ENCODE data around the gene RHBDF2.

Gene RHBDF2

DNA sequence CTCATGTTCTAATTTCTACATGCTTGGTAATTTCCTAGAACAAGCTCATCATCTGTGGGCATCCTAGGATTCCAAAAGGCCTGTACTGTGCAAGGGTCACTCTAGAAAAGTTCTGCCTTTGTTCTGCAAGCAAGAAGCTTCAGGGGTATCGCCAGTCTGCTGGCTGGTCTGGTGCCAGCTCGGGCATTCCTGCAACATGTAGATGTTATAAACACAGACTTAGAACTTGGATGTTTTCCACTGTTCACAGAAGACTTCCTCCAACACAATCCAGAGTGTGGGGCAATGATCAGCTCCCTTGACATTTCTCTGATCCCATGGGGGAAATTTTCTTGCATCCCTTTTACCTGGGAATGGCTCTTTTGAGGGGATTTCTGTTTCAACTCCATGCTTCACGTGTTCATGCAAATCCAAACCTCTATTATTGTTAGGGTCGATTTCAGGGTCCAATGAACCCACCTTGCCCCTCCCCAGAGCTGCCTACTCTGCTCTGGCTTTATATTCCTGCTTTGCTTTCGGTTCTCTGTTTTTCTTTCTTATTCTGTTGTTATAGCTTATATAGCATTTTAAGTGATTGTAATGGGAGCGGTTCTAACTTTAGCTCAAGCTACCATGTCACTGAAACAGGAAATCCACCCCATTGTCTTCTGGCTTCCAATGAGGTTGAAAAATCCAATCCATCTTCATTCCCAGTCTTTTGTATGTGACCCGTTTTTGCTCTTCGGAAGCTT lies 73.6 kb downstream of the RHBDF2 start:
- Mint-ChIP-seq H3K27me3 (no peaks in the 10 kb centered on the region), H3K4me1 (ENCODE audit: low read depth) (peaks cover 25% of the 10 kb centered on the region), H3K27ac (no peak overlapping the region), H3K9me3 (no peaks in the 10 kb centered on the region), H3K4me3 (no peak overlapping the region), H3K36me3 (ENCODE audit: low read depth) (peaks cover 9% of the 10 kb centered on the region)
- no peak for DNase-seq

DNA sequence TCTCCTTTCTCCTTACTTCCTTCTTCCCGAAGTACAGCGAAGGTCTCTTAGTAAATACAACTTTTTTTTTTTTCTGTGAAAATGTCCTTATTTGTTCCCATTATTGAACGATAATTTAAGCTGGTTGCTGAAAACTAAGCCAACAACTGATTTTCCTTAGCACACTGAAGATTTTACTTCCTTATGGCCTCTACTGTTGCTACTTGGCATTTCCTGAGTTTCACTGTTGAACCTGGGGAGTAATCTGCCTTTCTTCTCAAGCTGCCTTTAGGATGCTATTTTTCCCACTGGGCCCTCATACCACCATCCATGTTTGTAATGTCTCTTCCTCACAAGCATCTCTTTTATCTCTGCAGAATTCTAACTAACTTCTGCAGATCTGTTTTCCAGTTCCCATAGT lies 74.4 kb downstream of the RHBDF2 start:
- no peaks in the 10 kb centered on the region for H3K27me3 Mint-ChIP-seq
- H3K9me3 Mint-ChIP-seq: no peaks in the 10 kb centered on the region
- H3K27ac Mint-ChIP-seq: no peak overlapping the region
- peaks cover 13% of the 10 kb centered on the region for H3K36me3 Mint-ChIP-seq (ENCODE audit: low read depth)
- H3K4me1 Mint-ChIP-seq (ENCODE audit: low read depth): peaks cover 21% of the 10 kb centered on the region
- no peak overlapping the region for H3K4me3 Mint-ChIP-seq
- no peak for DNase-seq

DNA sequence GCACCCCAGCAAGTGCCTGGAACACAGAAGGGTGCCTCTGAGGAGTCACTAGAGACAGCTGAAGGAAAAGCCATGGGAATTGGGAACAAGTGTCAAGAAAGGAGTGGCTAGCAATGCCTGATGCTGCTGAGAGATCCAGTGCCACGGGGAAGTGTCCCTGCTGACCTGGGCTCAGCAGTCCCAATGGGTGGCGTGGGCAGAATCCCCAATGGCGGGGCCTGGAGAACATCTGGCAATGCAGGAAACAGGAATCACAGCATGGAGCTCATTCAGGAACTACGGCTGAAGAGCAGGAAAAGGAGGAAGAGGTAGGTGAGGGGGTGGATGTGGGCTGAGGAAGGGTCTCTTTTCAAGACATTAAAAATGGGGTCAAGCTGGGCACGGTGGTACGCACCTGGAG lies 78.4 kb downstream of the RHBDF2 start:
- DNase-seq: no peak
- H3K27ac Mint-ChIP-seq: no peak overlapping the region

DNA sequence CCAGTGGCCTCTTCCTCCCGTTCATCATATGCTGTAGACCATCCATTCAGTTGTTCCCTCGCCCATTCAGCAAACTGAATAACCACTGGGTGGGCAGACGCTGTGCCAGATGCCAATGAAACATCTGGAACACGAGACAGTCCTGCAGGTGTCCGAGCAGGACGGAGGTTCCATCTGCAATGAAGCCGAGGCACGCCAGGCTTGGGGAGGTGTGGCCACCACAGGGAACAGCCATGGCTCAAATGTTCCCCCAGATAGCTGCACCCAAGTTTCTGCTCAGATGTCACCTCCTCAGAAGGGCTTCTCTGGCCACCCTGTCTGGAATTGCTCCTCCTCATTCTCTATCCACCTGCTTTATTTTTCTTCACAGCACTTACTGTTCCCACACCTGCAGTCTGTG lies 78.8 kb downstream of the RHBDF2 start:
- Mint-ChIP-seq H3K4me3 (no peak overlapping the region), H3K4me1 (ENCODE audit: low read depth) (peaks cover 27% of the 10 kb centered on the region), H3K9me3 (no peaks in the 10 kb centered on the region), H3K27ac (no peak overlapping the region), H3K27me3 (no peaks in the 10 kb centered on the region), H3K36me3 (ENCODE audit: low read depth) (peaks cover 19% of the 10 kb centered on the region)
- no peak for DNase-seq

More for the DNA sequence above, 78.4 kb downstream of the RHBDF2 start:
- Mint-ChIP-seq H3K4me3 (no peak overlapping the region), H3K36me3 (ENCODE audit: low read depth) (peaks cover 14% of the 10 kb centered on the region), H3K27me3 (no peaks in the 10 kb centered on the region), H3K9me3 (no peaks in the 10 kb centered on the region), H3K4me1 (ENCODE audit: low read depth) (peaks cover 26% of the 10 kb centered on the region)

DNA sequence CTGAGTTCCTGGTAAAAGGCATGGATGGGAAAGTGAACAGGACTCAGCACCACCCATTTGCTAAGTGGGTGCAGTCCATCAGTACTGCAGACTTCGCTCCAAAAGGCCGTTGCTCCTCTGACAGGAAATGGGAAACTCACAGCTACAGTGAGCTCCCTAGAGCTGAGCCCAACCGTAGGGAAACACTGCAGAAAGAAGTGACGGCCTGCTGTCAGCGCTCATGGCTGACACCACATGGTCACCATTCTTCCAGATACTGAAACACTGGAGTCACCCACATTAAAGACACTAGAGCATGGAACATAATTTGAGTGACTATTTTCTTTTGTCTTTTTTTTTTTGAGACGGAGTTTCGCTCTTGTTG lies 80.2 kb downstream of the RHBDF2 start:
- Mint-ChIP-seq H3K27me3 (no peaks in the 10 kb centered on the region), H3K9me3 (no peaks in the 10 kb centered on the region), H3K36me3 (ENCODE audit: low read depth) (peaks cover 26% of the 10 kb centered on the region), H3K4me3 (no peak overlapping the region), H3K4me1 (ENCODE audit: low read depth) (peaks cover 23% of the 10 kb centered on the region), H3K27ac (no peak overlapping the region)
- no peak for DNase-seq

Measured in activated T-cell treated with anti-CD3 and anti-CD28 coated beads, Interleukin-2, amount 50 U/mL, for 24 hours (primary cell).